Psoas muscle (tissue), 8 donors: ENCODE measurements around the gene XBP1. TPM values are rescaled to one million over a fixed set of nuclear protein-coding genes. Genes with fewer than 3 reads are reported as not detected.
"Not testable (repeated sequence)": the region's sequence is repeated elsewhere in the genome, so short reads cannot be mapped to it uniquely, and the experiment has no call there.

Experiments
- ATAC-seq, 4 donors: fragments of 200-7000 bp; cut with Tn5 transposase; one replicate each; pipeline ENCODE4 v1.9.1; 2020; ENCODE audit warnings: moderate library complexity in 3 of 4, mild to moderate bottlenecking in 2 of 4
- DNase-seq, 2 donors: peaks; one replicate each; pipeline ENCODE4 v3.0.0-alpha.2; 2020
- H3K27ac ChIP-seq: fragments of 200-600 bp; one replicate; pipeline ENCODE4 v1.8.0; 2022
- H3K27me3 ChIP-seq, 3 donors: fragments of 200-600 bp in 1 of 3; one replicate each; pipeline versions ENCODE4 v1.6.1 to v1.8.0; 2013 to 2022; ENCODE audit warnings: low read length in 2 of 3, mild to moderate bottlenecking in 2 of 3, moderate library complexity in 1 of 3; ENCODE audit not compliant: insufficient read depth in 3 of 3
- H3K36me3 ChIP-seq, 2 donors: fragments of 200-600 bp in 1 of 2; one replicate each; pipeline versions ENCODE4 v1.6.1 to v1.8.0; 2013 to 2022; ENCODE audit warnings: low read depth in 1 of 2, mild to moderate bottlenecking in 1 of 2, moderate library complexity in 1 of 2; ENCODE audit not compliant: insufficient read depth in 1 of 2
- H3K4me1 ChIP-seq: fragments of 200-600 bp; one replicate; pipeline ENCODE4 v1.8.0; 2022
- H3K4me3 ChIP-seq: fragments of 200-600 bp; one replicate; pipeline ENCODE4 v1.8.0; 2022; ENCODE audit warnings: mild to moderate bottlenecking
- H3K9me3 ChIP-seq: fragments of 200-600 bp; one replicate; pipeline ENCODE4 v1.8.0; 2022
- CTCF ChIP-seq: fragments of 200-600 bp; IDR thresholded peaks from one replicate; pipeline ENCODE4 v1.8.0; 2022; ENCODE audit warnings: antibody characterized with exemption
- WGBS, 3 donors: extraction: QIAGEN DNeasy Blood & Tissue Kit; methylation state at CpG; one replicate each; pipeline versions ENCODE4 v1.1.6 to v1.1.7; 2013; 5-methylcytosine and 5-hydroxymethylcytosine counted together
- intact Hi-C, 2 donors: fragments of 100-400 bp; cut with DNase I; formaldehyde crosslinking; loops; one replicate each; pipeline versions ENCODE4 v1.11.0 to v1.14.2; 2022
- polyA plus RNA-seq, 3 donors: library from polyadenylated mRNA; stranded (reverse); fragments of 200-250 nt; gene quantifications; one replicate each; pipeline ENCODE4 v1.2.3, GENCODE V29; 2013
- total RNA-seq, 4 donors: library from RNA; stranded (reverse); fragmentation: NEBNext Ultra II Directional in 2 of 4; extraction: Animal tissue kit (Norgen Biotek cat#: 25700) in 2 of 4; gene quantifications; one replicate each; pipeline versions ENCODE4 v1.2.1 to v1.2.4, GENCODE V29; 2021 to 2023
- donor health status: healthy with polysubstance abuse.
- donor health status: DM: no; HTN: no; CAD: no; lungs with moderate emphysema.
- donor health status: Bipolar disorder and iron deficiency.
- donor health status: healthy.
- donor health status: DM: yes; HTN: yes; CAD: no.
- donor health status: DM: no; HTN: no; CAD: no.
- donor health status: DM: no; HTN: no; CAD: no.
- donor health status: DM: yes; HTN: yes; CAD: no.

The XBP1 gene
- total and polyA plus RNA-seq, 7 donors: 38.9 to 173 (median 110) TPM

- ATAC-seq (no peak), DNase-seq (no peak)
- intact Hi-C loops: no loop called here
Observed at GRCh38 chr22:28759861-28760560, 40.4 kb downstream of the XBP1 start.

GRCh38 chr22:28754512-28754911 lies 45.9 kb downstream of the XBP1 start:
- H3K4me3 ChIP-seq, H3K9me3 ChIP-seq, H3K27me3 ChIP-seq, H3K4me1 ChIP-seq, ATAC-seq, intact Hi-C loops, DNase-seq, H3K27ac ChIP-seq: not testable (repeated sequence)
- 93 to 94% (median 93%) methylated on average over 3 of the region's 3 CpGs for WGBS, 3 donors
- peaks cover 0 to 21% of the 10 kb centered on the region in 2 donors for H3K36me3 ChIP-seq

More at GRCh38 chr22:28759861-28760560, 40.4 kb downstream of the XBP1 start:
- Histone ChIP-seq H3K27me3 (no peaks in the 10 kb centered on the region), H3K36me3 (no peaks in the 10 kb centered on the region), H3K27ac (no peak overlapping the region), H3K4me1 (no peaks in the 10 kb centered on the region), H3K9me3 (no peaks in the 10 kb centered on the region), H3K4me3 (no peak overlapping the region)
- TF ChIP-seq CTCF: no peak
- 62 to 70% (median 66%) methylated on average over 3 of the region's 3 CpGs for WGBS, 3 donors

GRCh38 chr22:28750471-28750881 lies 49.9 kb downstream of the XBP1 start:
- Histone ChIP-seq H3K4me1 (no peaks in the 10 kb centered on the region), H3K4me3 (no peak overlapping the region), H3K27ac (no peak overlapping the region), H3K36me3 (peaks cover 5 to 59% of the 10 kb centered on the region in 2 donors), H3K27me3 (no peaks in the 10 kb centered on the region), H3K9me3 (no peaks in the 10 kb centered on the region)
- intact Hi-C loops: no loop called here
- DNase-seq (no peak), ATAC-seq (no peak)
- no peak for TF ChIP-seq CTCF
- 62 to 65% (median 64%) methylated on average over 6 of the region's 6 CpGs for WGBS, 3 donors

Other genes starting within 250 kb of the XBP1 start
- 10 to 100 TPM in 2 of 4 donors, 1 to 10 TPM in 2; 3.5 to 12.1 (median 8.1) TPM for gene TTC28, start 120.7 kb downstream of the XBP1 start, total RNA-seq
- 1 to 10 TPM; 1.2 to 3.1 (median 2.4) TPM for gene TTC28, start 120.7 kb downstream of the XBP1 start, polyA plus RNA-seq
- 1 to 10 TPM; 1.2 to 6.9 (median 2.3) TPM for gene CHEK2, start 58.7 kb downstream of the XBP1 start, total RNA-seq
- 10 to 100 TPM in 1 of 3 donors, 1 to 10 TPM in 2; 1.5 to 14.8 (median 5.1) TPM for gene CHEK2, start 58.7 kb downstream of the XBP1 start, polyA plus RNA-seq
- 10 to 100 TPM; 10.3 to 15.7 (median 11.3) TPM for gene HSCB, start 58.5 kb downstream of the XBP1 start, total RNA-seq
- gene HSCB, start 58.5 kb downstream of the XBP1 start, polyA plus RNA-seq: 10 to 100 TPM; 13.0 to 26.5 (median 24.1) TPM
- gene CCDC117, start 27.9 kb downstream of the XBP1 start, total RNA-seq: 10 to 100 TPM; 19.9 to 29.4 (median 28.1) TPM
- 10 to 100 TPM in 2 of 3 donors, 1 to 10 TPM in 1; 9.1 to 39.1 (median 14.8) TPM for gene CCDC117, start 27.9 kb downstream of the XBP1 start, polyA plus RNA-seq
- gene ZNRF3, start 83.0 kb upstream of the XBP1 start, total RNA-seq: 1 to 10 TPM; 4.9 to 8.5 (median 7.4) TPM
- gene ZNRF3, start 83.0 kb upstream of the XBP1 start, polyA plus RNA-seq: 1 to 10 TPM; 2.2 to 4.8 (median 2.4) TPM